Testis (tissue), 2 donors: Measurements from ENCODE around the gene IL37.

Experiments
- CTCF ChIP-seq, 3 experiments: fragments of 450-650 bp in 2 of 3; fragments of 200-600 bp in 1 of 3; sonication (generic) in 1 of 3; IDR thresholded peaks; one replicate each; pipeline ENCODE4 v1.5.1; 2016 to 2019; ENCODE audit warnings: antibody characterized with exemption in 3 of 3, mild to moderate bottlenecking in 2 of 3, moderate library complexity in 1 of 3
- POLR2A ChIP-seq: fragments of 450-650 bp; IDR thresholded peaks from one replicate; pipeline ENCODE4 v1.6.1; 2017; ENCODE audit warnings: antibody characterized with exemption, mild to moderate bottlenecking, moderate library complexity

GRCh38 chr2:112927745-112928144 is 16.8 kb downstream of the IL37 start:
- TF ChIP-seq POLR2A, result no peak
- TF ChIP-seq CTCF (IDR thresholded peaks at IDR 0.05), result no peak
